Dedifferentiated amniotic fluid mesenchymal stem cell (primary cell): ENCODE measurements around the gene SYAP1.
"Not testable (repeated sequence)": the region's sequence is repeated elsewhere in the genome, so short reads cannot be mapped to it uniquely, and the experiment has no call there.

ENCODE experiments used
- DNase-seq: peaks from one replicate; pipeline ENCODE4 v3.0.0-alpha.2; 2016; ENCODE audit errors: extremely low spot score

Gene SYAP1

GRCh38 chrX:16722481-16722880, 3.1 kb downstream of the SYAP1 start:
- no peak for DNase-seq

GRCh38 chrX:16725072-16725471, 5.7 kb downstream of the SYAP1 start:
- DNase-seq = no peak

- not testable (repeated sequence) for DNase-seq
Measured at GRCh38 chrX:16726347-16726988, 7.1 kb downstream of the SYAP1 start.

GRCh38 chrX:16727637-16728036, 8.2 kb downstream of the SYAP1 start:
- no peak for DNase-seq

- DNase-seq = no peak
Measured at GRCh38 chrX:16730450-16730849, 11.0 kb downstream of the SYAP1 start.

- no peak for DNase-seq
Measured at GRCh38 chrX:16733013-16733412, 13.6 kb downstream of the SYAP1 start.

- DNase-seq = no peak
Measured at GRCh38 chrX:16737024-16737423, 17.6 kb downstream of the SYAP1 start.

- DNase-seq = no peak
Measured at GRCh38 chrX:16739574-16739973, 20.2 kb downstream of the SYAP1 start.

GRCh38 chrX:16743604-16744325, 24.4 kb downstream of the SYAP1 start:
- DNase-seq = no peak

GRCh38 chrX:16745102-16745501, 25.7 kb downstream of the SYAP1 start:
- DNase-seq = no peak

GRCh38 chrX:16745659-16746058, 26.2 kb downstream of the SYAP1 start:
- no peak for DNase-seq

GRCh38 chrX:16748425-16748824, 29.0 kb downstream of the SYAP1 start:
- no peak for DNase-seq

GRCh38 chrX:16750136-16750535, 30.7 kb downstream of the SYAP1 start:
- no peak for DNase-seq

GRCh38 chrX:16754019-16754418, 34.6 kb downstream of the SYAP1 start:
- DNase-seq = no peak

GRCh38 chrX:16756724-16757123, 37.3 kb downstream of the SYAP1 start:
- no peak for DNase-seq

- DNase-seq = not testable (repeated sequence)
Measured at GRCh38 chrX:16761500-16761899, 42.1 kb downstream of the SYAP1 start.

GRCh38 chrX:16762579-16762978, 43.2 kb downstream of the SYAP1 start:
- DNase-seq = no peak

GRCh38 chrX:16765594-16765993, 46.2 kb downstream of the SYAP1 start:
- no peak for DNase-seq

GRCh38 chrX:16770970-16771482, 51.6 kb downstream of the SYAP1 start:
- DNase-seq = no peak

GRCh38 chrX:16771483-16772398, 52.3 kb downstream of the SYAP1 start:
- no peak for DNase-seq

- DNase-seq = no peak
Measured at GRCh38 chrX:16772460-16772859, 53.0 kb downstream of the SYAP1 start.

GRCh38 chrX:16774746-16775145, 55.3 kb downstream of the SYAP1 start:
- no peak for DNase-seq
